IMR-90 (cell line): ENCODE results near the gene ATL2. TPM values are rescaled to one million over a fixed set of nuclear protein-coding genes. Genes with fewer than 3 reads are reported as not detected.
A peak's percentile ranks its signal among the peaks of the same experiment; 100 is the strongest.

Experiments
- ATAC-seq: fragments of 200-7000 bp; cut with Tn5 transposase; 2 replicates; pipeline ENCODE4 v1.9.1; 2020; ENCODE audit warnings: low read depth, mild to moderate bottlenecking, moderate library complexity
- BruUV-seq: library from RNA; stranded (reverse); fragments of 400-500 nt; replicated peaks from 2 replicates; lab custom pipeline; 2021; lab: Mats Ljungman, UMichigan
- CTCF ChIA-PET: fragments of 300-600 bp; formaldehyde crosslinking; extraction: SDS; loops from one replicate; lab custom pipeline; 2021; ENCODE audit warnings: antibody characterized with exemption; lab: Yijun Ruan, JAX
- POLR2A ChIA-PET: fragments of 300-600 bp; sonication (Branson Sonifier 250); formaldehyde crosslinking; loops from one replicate; lab custom pipeline; 2022; ENCODE audit warnings: antibody characterized with exemption; ENCODE audit not compliant: unreplicated experiment; lab: Charles Lee
- DNase-seq: peaks from one replicate; pipeline ENCODE4 v3.0.0; 2013
- H2AFZ ChIP-seq: replicated peaks from 2 replicates; pipeline ENCODE3; 2013; ENCODE audit warnings: low read length, mild to moderate bottlenecking; ENCODE audit not compliant: poor library complexity
- H2AK5ac ChIP-seq: 2 replicates; pipeline ENCODE4 v1.6.1; 2013; ENCODE audit warnings: low read depth, low read length, inconsistent platforms
- H2AK9ac ChIP-seq: replicated peaks from 2 replicates; pipeline ENCODE3; 2013; ENCODE audit warnings: mild to moderate bottlenecking, low read depth, low read length, moderate library complexity; ENCODE audit not compliant: poor library complexity
- H2BK120ac ChIP-seq: 2 replicates; pipeline ENCODE4 v1.6.1; 2013; ENCODE audit warnings: low read depth, low read length, inconsistent platforms
- H2BK15ac ChIP-seq: 3 replicates; pipeline ENCODE4 v1.6.1; 2013; ENCODE audit warnings: low read depth, low read length, inconsistent platforms
- H2BK20ac ChIP-seq: 2 replicates; pipeline ENCODE4 v1.6.1; 2013; ENCODE audit warnings: low read depth, mild to moderate bottlenecking, inconsistent platforms, low read length, moderate library complexity
- H2BK5ac ChIP-seq: 2 replicates; pipeline ENCODE4 v1.6.1; 2013; ENCODE audit warnings: mild to moderate bottlenecking, low read depth, low read length, inconsistent platforms; ENCODE audit not compliant: poor library complexity, severe bottlenecking
- H3K14ac ChIP-seq: replicated peaks from 2 replicates; pipeline ENCODE4 v1.6.1; 2013; ENCODE audit warnings: low read depth, low read length, inconsistent platforms
- H3K18ac ChIP-seq: 2 replicates; pipeline ENCODE4 v1.6.1; 2013; ENCODE audit warnings: low read depth, low read length, control low read depth
- H3K23ac ChIP-seq: 2 replicates; pipeline ENCODE4 v1.6.1; 2013; ENCODE audit warnings: low read depth, low read length, inconsistent platforms
- H3K27ac ChIP-seq: 2 replicates; pipeline ENCODE4 v1.5.1; 2013; ENCODE audit warnings: mild to moderate bottlenecking, control low read depth, low read length; ENCODE audit not compliant: insufficient read depth
- H3K27me3 ChIP-seq: 2 replicates; pipeline ENCODE4 v1.6.1; 2013; ENCODE audit warnings: low read length; ENCODE audit not compliant: control insufficient read depth, insufficient read depth
- H3K36me3 ChIP-seq: 2 replicates; pipeline ENCODE4 v1.6.1; 2013; ENCODE audit warnings: low read length, mixed read lengths; ENCODE audit not compliant: control insufficient read depth, insufficient read depth
- H3K4ac ChIP-seq: 2 replicates; pipeline ENCODE4 v1.6.1; 2013; ENCODE audit warnings: low read depth, low read length, inconsistent platforms
- H3K4me1 ChIP-seq: 2 replicates; pipeline ENCODE4 v1.6.1; 2013; ENCODE audit warnings: low read length, mixed read lengths; ENCODE audit not compliant: control insufficient read depth, insufficient read depth
- H3K4me2 ChIP-seq: 2 replicates; pipeline ENCODE4 v1.6.1; 2013; ENCODE audit warnings: low read depth, mild to moderate bottlenecking, control low read depth, low read length, moderate library complexity
- H3K4me3 ChIP-seq: 2 replicates; pipeline ENCODE4 v1.5.1; 2013; ENCODE audit warnings: low read depth, mild to moderate bottlenecking, control low read depth, low read length, moderate library complexity; ENCODE audit not compliant: insufficient read depth
- H3K56ac ChIP-seq: 2 replicates; pipeline ENCODE4 v1.6.1; 2013; ENCODE audit warnings: low read length, inconsistent platforms; ENCODE audit not compliant: insufficient read depth; ENCODE audit errors: extremely low read depth
- H3K79me1 ChIP-seq, 2 experiments: 2 replicates each; pipeline ENCODE4 v1.6.1; 2013; ENCODE audit warnings: low read length in 2 of 2, inconsistent platforms in 1 of 2, low read depth in 1 of 2
- H3K9ac ChIP-seq: 2 replicates; pipeline ENCODE4 v1.6.1; 2013; ENCODE audit warnings: low read depth, low read length, control low read depth
- H3K9me1 ChIP-seq: 2 replicates; pipeline ENCODE4 v1.6.1; 2013; ENCODE audit warnings: low read length, inconsistent platforms; ENCODE audit not compliant: insufficient read depth
- H3K9me3 ChIP-seq: 2 replicates; pipeline ENCODE4 v1.6.1; 2013; ENCODE audit warnings: low read length; ENCODE audit not compliant: control insufficient read depth, insufficient read depth
- H4K20me1 ChIP-seq: 2 replicates; pipeline ENCODE4 v1.6.1; 2013; ENCODE audit warnings: low read length, inconsistent platforms; ENCODE audit not compliant: insufficient read depth
- H4K5ac ChIP-seq: 2 replicates; pipeline ENCODE4 v1.6.1; 2013; ENCODE audit warnings: mild to moderate bottlenecking, low read depth, low read length, control low read depth
- H4K8ac ChIP-seq, 2 experiments: 2 replicates each; pipeline ENCODE4 v1.6.1; 2013; ENCODE audit warnings: low read depth in 2 of 2, low read length in 2 of 2, control low read depth in 1 of 2, inconsistent platforms in 1 of 2
- H4K91ac ChIP-seq: 2 replicates; pipeline ENCODE4 v1.6.1; 2013; ENCODE audit warnings: low read depth, low read length, inconsistent platforms; ENCODE audit not compliant: insufficient read depth
- MAFK ChIP-seq: IDR thresholded peaks from 2 replicates; pipeline ENCODE4 v1.6.1; 2012; ENCODE audit warnings: low read depth, low read length, improper control_type of control experiment
- MXI1 ChIP-seq: IDR thresholded peaks from 2 replicates; pipeline ENCODE4 v1.6.1; 2012; ENCODE audit warnings: low read depth, mild to moderate bottlenecking, low read length, moderate library complexity, borderline replicate concordance
- RAD21 ChIP-seq: IDR thresholded peaks from 2 replicates; pipeline ENCODE4 v1.6.1; 2012; ENCODE audit warnings: low read length, improper control_type of control experiment
- dilution Hi-C: fragments of 300-500 bp; cut with HindIII; formaldehyde crosslinking; loops from one replicate; pipeline ENCODE4 v1.14.3; 2018; ENCODE audit warnings: low sequenced_read_pairs; ENCODE audit not compliant: unreplicated experiment
- in situ Hi-C: fragments of 300-500 bp; cut with MboI; formaldehyde crosslinking; loops from 3 replicates; pipeline ENCODE4 v1.14.3; 2019; ENCODE audit warnings: low sequenced_read_pairs, inconsistent platforms, mixed read lengths
- intact Hi-C: fragments of 100-400 bp; cut with micrococcal nuclease; formaldehyde crosslinking; loops from 2 replicates; pipeline ENCODE4 v1.10.0; 2022
- polyA plus RNA-seq, 3 experiments: library from polyadenylated mRNA; depleted of rRNA; stranded (reverse); fragments of >200 nt; gene quantifications; 2 replicates each; pipeline ENCODE4 v1.2.3, GENCODE V29; 2012; ENCODE audit warnings: low replicate concordance in 1 of 3
- total RNA-seq: library from RNA; depleted of rRNA; stranded (reverse); fragments of >200 nt; gene quantifications from 2 replicates; pipeline ENCODE4 v1.2.3, GENCODE V29; 2012
- TF ChIP-seq, protein P1 (sequence below): conservative IDR thresholded peaks from 2 replicates; pipeline ENCODE4 v1.5.1; 2012; ENCODE audit warnings: mild to moderate bottlenecking, low read depth, low read length, improper control_type of control experiment
- TF ChIP-seq, protein P2 (sequence below): fragments of 150-350 bp; IDR thresholded peaks from 2 replicates; pipeline ENCODE4 v1.6.1; 2017; ENCODE audit warnings: mild to moderate bottlenecking, antibody characterized with exemption, low read length, low read depth

ATL2 gene
- total and polyA plus RNA-seq, 2 of the 4 experiments (the other 2 are of a cell fraction) = 16.0 to 62.6 TPM

DNA sequence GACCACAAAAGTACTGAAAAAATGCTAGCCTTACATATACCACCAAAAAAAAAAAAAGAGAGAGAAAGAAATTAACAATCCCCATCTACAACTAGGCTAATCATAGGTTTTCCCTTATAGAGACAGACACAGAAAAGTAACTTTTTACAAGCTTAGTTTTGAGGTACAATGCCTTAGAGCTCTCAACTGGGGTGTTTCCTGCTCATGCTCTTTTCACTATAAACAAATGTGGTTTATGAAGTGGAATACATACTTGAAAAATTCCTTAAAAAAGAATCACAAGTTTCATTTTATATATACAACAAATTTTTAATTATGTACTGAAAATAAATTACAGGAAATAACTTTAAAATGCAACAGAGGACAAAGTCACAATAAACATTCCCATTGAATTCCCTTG, 82.5 kb downstream of the ATL2 start:
- in situ Hi-C loops (no loop called here), dilution Hi-C loops (no loop called here), intact Hi-C loops (no loop called here)
- Histone ChIP-seq H2AK5ac (no peak overlapping the region), H3K14ac (no peak overlapping the region), H3K36me3 (peaks cover 12% of the 10 kb centered on the region), H2BK120ac (no peak overlapping the region), H4K5ac (no peak overlapping the region), H3K4me2 (peak overlapping the region; percentile 38; the same call in 1 of the 2 replicates), H4K91ac (no peak overlapping the region), H3K4me1 (peaks cover 2% of the 10 kb centered on the region; the same call in 1 of the 2 replicates), H3K79me1 (no peaks in the 10 kb centered on the region), H2BK5ac (no peak overlapping the region), H2BK15ac (no peak overlapping the region), H3K9ac (no peak overlapping the region), H3K18ac (no peak overlapping the region), H3K9me3 (no peaks in the 10 kb centered on the region), H3K4me3 (no peak overlapping the region), H4K8ac (no peak overlapping the region), H3K9me1 (no peaks in the 10 kb centered on the region), H2BK20ac (no peak overlapping the region), H3K4ac (no peak overlapping the region), H3K27me3 (no peaks in the 10 kb centered on the region), H3K56ac (no peak overlapping the region), H3K27ac (no peak overlapping the region), H2AFZ (no peak overlapping the region), H2AK9ac (no peak overlapping the region), H4K20me1 (no peaks in the 10 kb centered on the region), H3K23ac (no peak overlapping the region)
- CTCF ChIA-PET = interaction anchor here (0.6 kb wide), 1 partner anchor 601 kb away, joined by 4 read pairs; no protein-coding TSS in a partner anchor
- ATAC-seq = peak; percentile 53; the same call in 1 of the 2 replicates
- BruUV-seq = no TSS peak
- peak; percentile 24 for DNase-seq
- TF ChIP-seq, protein P1, sequence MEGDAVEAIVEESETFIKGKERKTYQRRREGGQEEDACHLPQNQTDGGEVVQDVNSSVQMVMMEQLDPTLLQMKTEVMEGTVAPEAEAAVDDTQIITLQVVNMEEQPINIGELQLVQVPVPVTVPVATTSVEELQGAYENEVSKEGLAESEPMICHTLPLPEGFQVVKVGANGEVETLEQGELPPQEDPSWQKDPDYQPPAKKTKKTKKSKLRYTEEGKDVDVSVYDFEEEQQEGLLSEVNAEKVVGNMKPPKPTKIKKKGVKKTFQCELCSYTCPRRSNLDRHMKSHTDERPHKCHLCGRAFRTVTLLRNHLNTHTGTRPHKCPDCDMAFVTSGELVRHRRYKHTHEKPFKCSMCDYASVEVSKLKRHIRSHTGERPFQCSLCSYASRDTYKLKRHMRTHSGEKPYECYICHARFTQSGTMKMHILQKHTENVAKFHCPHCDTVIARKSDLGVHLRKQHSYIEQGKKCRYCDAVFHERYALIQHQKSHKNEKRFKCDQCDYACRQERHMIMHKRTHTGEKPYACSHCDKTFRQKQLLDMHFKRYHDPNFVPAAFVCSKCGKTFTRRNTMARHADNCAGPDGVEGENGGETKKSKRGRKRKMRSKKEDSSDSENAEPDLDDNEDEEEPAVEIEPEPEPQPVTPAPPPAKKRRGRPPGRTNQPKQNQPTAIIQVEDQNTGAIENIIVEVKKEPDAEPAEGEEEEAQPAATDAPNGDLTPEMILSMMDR = no peak
- no peak for TF ChIP-seq RAD21
- TF ChIP-seq MXI1 = no peak
- no peak for TF ChIP-seq MAFK
- TF ChIP-seq, protein P2, sequence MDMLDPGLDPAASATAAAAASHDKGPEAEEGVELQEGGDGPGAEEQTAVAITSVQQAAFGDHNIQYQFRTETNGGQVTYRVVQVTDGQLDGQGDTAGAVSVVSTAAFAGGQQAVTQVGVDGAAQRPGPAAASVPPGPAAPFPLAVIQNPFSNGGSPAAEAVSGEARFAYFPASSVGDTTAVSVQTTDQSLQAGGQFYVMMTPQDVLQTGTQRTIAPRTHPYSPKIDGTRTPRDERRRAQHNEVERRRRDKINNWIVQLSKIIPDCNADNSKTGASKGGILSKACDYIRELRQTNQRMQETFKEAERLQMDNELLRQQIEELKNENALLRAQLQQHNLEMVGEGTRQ = no peak
- POLR2A ChIA-PET = no interaction called here
